HT1080 (cell line): Measurements from ENCODE around the gene SP8. TPM values are rescaled to one million over a fixed set of nuclear protein-coding genes. Genes with fewer than 3 reads are reported as not detected.

Source experiments
- DNase-seq: peaks from one replicate; pipeline ENCODE4 v3.0.0-alpha.2; 2015; ENCODE audit warnings: low read depth
- total RNA-seq: library from RNA; depleted of rRNA; stranded (reverse); fragments of >200 nt; shearing (Covaris generic); gene quantifications from 2 replicates; pipeline ENCODE4 v1.2.3, GENCODE V29; 2014; rRNA removed

Gene SP8
- total RNA-seq, 1 experiment from 2014 or later: not detected

GRCh38 chr7:20776214-20776911 is 10.3 kb downstream of the SP8 start:
- DNase-seq: no peak

- DNase-seq: no peak
Observed at GRCh38 chr7:20754001-20754400, 32.7 kb downstream of the SP8 start.

- DNase-seq: no peak
Observed at GRCh38 chr7:20749906-20750305, 36.8 kb downstream of the SP8 start.

- DNase-seq: no peak
Observed at GRCh38 chr7:20748853-20749252, 37.8 kb downstream of the SP8 start.

GRCh38 chr7:20747001-20747400 is 39.7 kb downstream of the SP8 start:
- DNase-seq: no peak

GRCh38 chr7:20745702-20746101 is 41.0 kb downstream of the SP8 start:
- no peak for DNase-seq

GRCh38 chr7:20744954-20745446 is 41.7 kb downstream of the SP8 start:
- DNase-seq: no peak

- no peak for DNase-seq
Observed at GRCh38 chr7:20742913-20743312, 43.8 kb downstream of the SP8 start.

- no peak for DNase-seq
Observed at GRCh38 chr7:20741801-20742200, 44.9 kb downstream of the SP8 start.

- no peak for DNase-seq
Observed at GRCh38 chr7:20738518-20739481, 47.9 kb downstream of the SP8 start.

GRCh38 chr7:20737840-20738448 is 48.7 kb downstream of the SP8 start:
- DNase-seq: no peak

- DNase-seq: no peak
Observed at GRCh38 chr7:20735346-20736065, 51.2 kb downstream of the SP8 start.

Other genes starting within 250 kb of the SP8 start
- gene ABCB5, start 171.2 kb downstream of the SP8 start, total RNA-seq: not detected in 2 replicates